IMR-90 (cell line): ENCODE results near the gene TJP1. TPM values are rescaled to one million over a fixed set of nuclear protein-coding genes. Genes with fewer than 3 reads are reported as not detected.

Source experiments
- ATAC-seq: fragments of 200-7000 bp; cut with Tn5 transposase; 2 replicates; pipeline ENCODE4 v1.9.1; 2020; ENCODE audit warnings: low read depth, mild to moderate bottlenecking, moderate library complexity
- BruUV-seq: library from RNA; stranded (reverse); fragments of 400-500 nt; replicated peaks from 2 replicates; lab custom pipeline; 2021; lab: Mats Ljungman, UMichigan
- CTCF ChIA-PET: fragments of 300-600 bp; formaldehyde crosslinking; extraction: SDS; loops from one replicate; lab custom pipeline; 2021; ENCODE audit warnings: antibody characterized with exemption; lab: Yijun Ruan, JAX
- POLR2A ChIA-PET: fragments of 300-600 bp; sonication (Branson Sonifier 250); formaldehyde crosslinking; loops from one replicate; lab custom pipeline; 2022; ENCODE audit warnings: antibody characterized with exemption; ENCODE audit not compliant: unreplicated experiment; lab: Charles Lee
- DNase-seq: peaks from one replicate; pipeline ENCODE4 v3.0.0; 2013
- H2AFZ ChIP-seq: replicated peaks from 2 replicates; pipeline ENCODE3; 2013; ENCODE audit warnings: low read length, mild to moderate bottlenecking; ENCODE audit not compliant: poor library complexity
- H2AK5ac ChIP-seq: 2 replicates; pipeline ENCODE4 v1.6.1; 2013; ENCODE audit warnings: low read depth, low read length, inconsistent platforms
- H2AK9ac ChIP-seq: replicated peaks from 2 replicates; pipeline ENCODE3; 2013; ENCODE audit warnings: mild to moderate bottlenecking, low read depth, low read length, moderate library complexity; ENCODE audit not compliant: poor library complexity
- H2BK120ac ChIP-seq: 2 replicates; pipeline ENCODE4 v1.6.1; 2013; ENCODE audit warnings: low read depth, low read length, inconsistent platforms
- H2BK15ac ChIP-seq: 3 replicates; pipeline ENCODE4 v1.6.1; 2013; ENCODE audit warnings: low read depth, low read length, inconsistent platforms
- H2BK20ac ChIP-seq: 2 replicates; pipeline ENCODE4 v1.6.1; 2013; ENCODE audit warnings: low read depth, mild to moderate bottlenecking, inconsistent platforms, low read length, moderate library complexity
- H2BK5ac ChIP-seq: 2 replicates; pipeline ENCODE4 v1.6.1; 2013; ENCODE audit warnings: mild to moderate bottlenecking, low read depth, low read length, inconsistent platforms; ENCODE audit not compliant: poor library complexity, severe bottlenecking
- H3K14ac ChIP-seq: replicated peaks from 2 replicates; pipeline ENCODE4 v1.6.1; 2013; ENCODE audit warnings: low read depth, low read length, inconsistent platforms
- H3K18ac ChIP-seq: 2 replicates; pipeline ENCODE4 v1.6.1; 2013; ENCODE audit warnings: low read depth, low read length, control low read depth
- H3K23ac ChIP-seq: 2 replicates; pipeline ENCODE4 v1.6.1; 2013; ENCODE audit warnings: low read depth, low read length, inconsistent platforms
- H3K27ac ChIP-seq: 2 replicates; pipeline ENCODE4 v1.5.1; 2013; ENCODE audit warnings: mild to moderate bottlenecking, control low read depth, low read length; ENCODE audit not compliant: insufficient read depth
- H3K27me3 ChIP-seq: 2 replicates; pipeline ENCODE4 v1.6.1; 2013; ENCODE audit warnings: low read length; ENCODE audit not compliant: control insufficient read depth, insufficient read depth
- H3K36me3 ChIP-seq: 2 replicates; pipeline ENCODE4 v1.6.1; 2013; ENCODE audit warnings: low read length, mixed read lengths; ENCODE audit not compliant: control insufficient read depth, insufficient read depth
- H3K4ac ChIP-seq: 2 replicates; pipeline ENCODE4 v1.6.1; 2013; ENCODE audit warnings: low read depth, low read length, inconsistent platforms
- H3K4me1 ChIP-seq: 2 replicates; pipeline ENCODE4 v1.6.1; 2013; ENCODE audit warnings: low read length, mixed read lengths; ENCODE audit not compliant: control insufficient read depth, insufficient read depth
- H3K4me2 ChIP-seq: 2 replicates; pipeline ENCODE4 v1.6.1; 2013; ENCODE audit warnings: low read depth, mild to moderate bottlenecking, control low read depth, low read length, moderate library complexity
- H3K4me3 ChIP-seq: 2 replicates; pipeline ENCODE4 v1.5.1; 2013; ENCODE audit warnings: low read depth, mild to moderate bottlenecking, control low read depth, low read length, moderate library complexity; ENCODE audit not compliant: insufficient read depth
- H3K56ac ChIP-seq: 2 replicates; pipeline ENCODE4 v1.6.1; 2013; ENCODE audit warnings: low read length, inconsistent platforms; ENCODE audit not compliant: insufficient read depth; ENCODE audit errors: extremely low read depth
- H3K79me1 ChIP-seq, 2 experiments: 2 replicates each; pipeline ENCODE4 v1.6.1; 2013; ENCODE audit warnings: low read length in 2 of 2, inconsistent platforms in 1 of 2, low read depth in 1 of 2
- H3K9ac ChIP-seq: 2 replicates; pipeline ENCODE4 v1.6.1; 2013; ENCODE audit warnings: low read depth, low read length, control low read depth
- H3K9me1 ChIP-seq: 2 replicates; pipeline ENCODE4 v1.6.1; 2013; ENCODE audit warnings: low read length, inconsistent platforms; ENCODE audit not compliant: insufficient read depth
- H3K9me3 ChIP-seq: 2 replicates; pipeline ENCODE4 v1.6.1; 2013; ENCODE audit warnings: low read length; ENCODE audit not compliant: control insufficient read depth, insufficient read depth
- H4K20me1 ChIP-seq: 2 replicates; pipeline ENCODE4 v1.6.1; 2013; ENCODE audit warnings: low read length, inconsistent platforms; ENCODE audit not compliant: insufficient read depth
- H4K5ac ChIP-seq: 2 replicates; pipeline ENCODE4 v1.6.1; 2013; ENCODE audit warnings: mild to moderate bottlenecking, low read depth, low read length, control low read depth
- H4K8ac ChIP-seq, 2 experiments: 2 replicates each; pipeline ENCODE4 v1.6.1; 2013; ENCODE audit warnings: low read depth in 2 of 2, low read length in 2 of 2, control low read depth in 1 of 2, inconsistent platforms in 1 of 2
- H4K91ac ChIP-seq: 2 replicates; pipeline ENCODE4 v1.6.1; 2013; ENCODE audit warnings: low read depth, low read length, inconsistent platforms; ENCODE audit not compliant: insufficient read depth
- BHLHE40 ChIP-seq: fragments of 150-350 bp; IDR thresholded peaks from 2 replicates; pipeline ENCODE4 v1.6.1; 2016; ENCODE audit warnings: mild to moderate bottlenecking, low read depth, low read length
- CEBPB ChIP-seq: IDR thresholded peaks from 2 replicates; pipeline ENCODE4 v1.6.1; 2012; ENCODE audit warnings: low read depth, low read length, improper control_type of control experiment
- CHD1 ChIP-seq: IDR thresholded peaks from 2 replicates; pipeline ENCODE4 v1.6.1; 2012; ENCODE audit warnings: low read depth, low read length, improper control_type of control experiment
- FOS ChIP-seq: fragments of 150-350 bp; IDR thresholded peaks from 2 replicates; pipeline ENCODE4 v1.6.1; 2016; ENCODE audit warnings: low read depth, low read length
- MAFK ChIP-seq: IDR thresholded peaks from 2 replicates; pipeline ENCODE4 v1.6.1; 2012; ENCODE audit warnings: low read depth, low read length, improper control_type of control experiment
- MAZ ChIP-seq: IDR thresholded peaks from 2 replicates; pipeline ENCODE4 v1.6.1; 2012; ENCODE audit warnings: low read depth, mild to moderate bottlenecking, low read length, improper control_type of control experiment, moderate library complexity, borderline replicate concordance
- MXI1 ChIP-seq: IDR thresholded peaks from 2 replicates; pipeline ENCODE4 v1.6.1; 2012; ENCODE audit warnings: low read depth, mild to moderate bottlenecking, low read length, moderate library complexity, borderline replicate concordance
- NFE2L2 ChIP-seq: fragments of 150-350 bp; IDR thresholded peaks from 2 replicates; pipeline ENCODE4 v1.6.1; 2016; ENCODE audit warnings: low read depth, mild to moderate bottlenecking, low read length
- POLR2A ChIP-seq: IDR thresholded peaks from 2 replicates; pipeline ENCODE4 v1.6.1; 2012; ENCODE audit warnings: mild to moderate bottlenecking, low read depth, low read length
- RAD21 ChIP-seq: IDR thresholded peaks from 2 replicates; pipeline ENCODE4 v1.6.1; 2012; ENCODE audit warnings: low read length, improper control_type of control experiment
- RCOR1 ChIP-seq: IDR thresholded peaks from 2 replicates; pipeline ENCODE4 v1.6.1; 2012; ENCODE audit warnings: mild to moderate bottlenecking, low read length, improper control_type of control experiment; ENCODE audit not compliant: insufficient replicate concordance
- RFX5 ChIP-seq: IDR thresholded peaks from 2 replicates; pipeline ENCODE4 v1.8.0; 2012; ENCODE audit warnings: low read depth, mild to moderate bottlenecking, low read length, moderate library complexity
- SMC3 ChIP-seq: fragments of 150-350 bp; IDR thresholded peaks from 2 replicates; pipeline ENCODE4 v1.6.1; 2016; ENCODE audit warnings: low read depth, mild to moderate bottlenecking, antibody characterized with exemption, low read length, moderate library complexity
- WGBS, 2 experiments: methylation state at CpG; one replicate each; pipeline versions ENCODE4 v1.1.5 to v1.1.7; 2013; ENCODE audit warnings: missing lambda C conversion rate in 2 of 2; ENCODE audit not compliant: insufficient read length in 1 of 2; ENCODE audit errors: extremely low coverage in 2 of 2; 5-methylcytosine and 5-hydroxymethylcytosine counted together
- dilution Hi-C: fragments of 300-500 bp; cut with HindIII; formaldehyde crosslinking; loops from one replicate; pipeline ENCODE4 v1.14.3; 2018; ENCODE audit warnings: low sequenced_read_pairs; ENCODE audit not compliant: unreplicated experiment
- in situ Hi-C: fragments of 300-500 bp; cut with MboI; formaldehyde crosslinking; loops from 3 replicates; pipeline ENCODE4 v1.14.3; 2019; ENCODE audit warnings: low sequenced_read_pairs, inconsistent platforms, mixed read lengths
- intact Hi-C: fragments of 100-400 bp; cut with micrococcal nuclease; formaldehyde crosslinking; loops from 2 replicates; pipeline ENCODE4 v1.10.0; 2022
- polyA plus RNA-seq, 3 experiments: library from polyadenylated mRNA; depleted of rRNA; stranded (reverse); fragments of >200 nt; gene quantifications; 2 replicates each; pipeline ENCODE4 v1.2.3, GENCODE V29; 2012; ENCODE audit warnings: low replicate concordance in 1 of 3
- total RNA-seq: library from RNA; depleted of rRNA; stranded (reverse); fragments of >200 nt; gene quantifications from 2 replicates; pipeline ENCODE4 v1.2.3, GENCODE V29; 2012
- TF ChIP-seq, protein P1 (sequence below): fragments of 150-350 bp; IDR thresholded peaks from 2 replicates; pipeline ENCODE4 v1.6.1; 2017; ENCODE audit warnings: mild to moderate bottlenecking, antibody characterized with exemption, low read length, low read depth
- TF ChIP-seq, protein P2 (sequence below): conservative IDR thresholded peaks from 2 replicates; pipeline ENCODE4 v1.5.1; 2012; ENCODE audit warnings: mild to moderate bottlenecking, low read depth, low read length, improper control_type of control experiment
- TF ChIP-seq, protein P3 (sequence below): fragments of 150-350 bp; IDR thresholded peaks from 2 replicates; pipeline ENCODE4 v1.6.1; 2016; ENCODE audit warnings: low read depth, mild to moderate bottlenecking, low read length, moderate library complexity, borderline replicate concordance

Gene TJP1
- total and polyA plus RNA-seq, 2 of the 4 experiments (the other 2 are of a cell fraction) = 42.2 to 43.4 TPM

DNA sequence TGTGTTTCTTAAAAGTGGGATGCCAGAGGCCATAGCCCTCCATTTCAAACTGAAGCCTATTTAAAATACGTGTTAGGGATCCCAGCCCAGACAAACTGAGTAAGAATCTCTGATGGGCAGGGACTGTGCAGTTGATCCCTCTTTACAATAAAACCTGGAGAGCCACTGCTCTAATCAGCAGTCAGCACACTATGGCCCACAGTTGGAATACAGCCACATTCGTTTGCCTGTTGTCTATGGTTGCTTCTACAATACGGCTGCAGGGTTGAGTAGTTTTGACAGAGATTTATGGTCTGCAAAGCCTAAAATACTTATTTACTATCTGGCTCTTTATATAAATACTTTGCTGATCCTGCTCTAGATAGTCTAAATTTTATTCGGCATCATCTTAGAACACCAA lies 32.4 kb downstream of the TJP1 start:
- H3K56ac ChIP-seq = no peak overlapping the region
- WGBS, 2 experiments = 80% methylated on average over 1 of the region's 4 CpGs; no CpG with 5 or more reads in 1 of the 2 experiments
- DNase-seq = no peak
- no peak overlapping the region for H3K9ac ChIP-seq
- ChIA-PET POLR2A (no interaction called here), CTCF (no interaction called here)
- no peaks in the 10 kb centered on the region for H3K36me3 ChIP-seq
- H2BK120ac ChIP-seq = no peak overlapping the region
- TF ChIP-seq, protein P1, sequence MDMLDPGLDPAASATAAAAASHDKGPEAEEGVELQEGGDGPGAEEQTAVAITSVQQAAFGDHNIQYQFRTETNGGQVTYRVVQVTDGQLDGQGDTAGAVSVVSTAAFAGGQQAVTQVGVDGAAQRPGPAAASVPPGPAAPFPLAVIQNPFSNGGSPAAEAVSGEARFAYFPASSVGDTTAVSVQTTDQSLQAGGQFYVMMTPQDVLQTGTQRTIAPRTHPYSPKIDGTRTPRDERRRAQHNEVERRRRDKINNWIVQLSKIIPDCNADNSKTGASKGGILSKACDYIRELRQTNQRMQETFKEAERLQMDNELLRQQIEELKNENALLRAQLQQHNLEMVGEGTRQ = no peak
- no peak for TF ChIP-seq RAD21
- no peak for TF ChIP-seq POLR2A
- no peak for TF ChIP-seq FOS
- no peak for TF ChIP-seq CHD1
- TF ChIP-seq CEBPB = no peak
- no peak for TF ChIP-seq NFE2L2
- TF ChIP-seq BHLHE40 = no peak
- TF ChIP-seq SMC3 = no peak
- TF ChIP-seq MAFK = no peak
- TF ChIP-seq MXI1 = no peak
- TF ChIP-seq, protein P2, sequence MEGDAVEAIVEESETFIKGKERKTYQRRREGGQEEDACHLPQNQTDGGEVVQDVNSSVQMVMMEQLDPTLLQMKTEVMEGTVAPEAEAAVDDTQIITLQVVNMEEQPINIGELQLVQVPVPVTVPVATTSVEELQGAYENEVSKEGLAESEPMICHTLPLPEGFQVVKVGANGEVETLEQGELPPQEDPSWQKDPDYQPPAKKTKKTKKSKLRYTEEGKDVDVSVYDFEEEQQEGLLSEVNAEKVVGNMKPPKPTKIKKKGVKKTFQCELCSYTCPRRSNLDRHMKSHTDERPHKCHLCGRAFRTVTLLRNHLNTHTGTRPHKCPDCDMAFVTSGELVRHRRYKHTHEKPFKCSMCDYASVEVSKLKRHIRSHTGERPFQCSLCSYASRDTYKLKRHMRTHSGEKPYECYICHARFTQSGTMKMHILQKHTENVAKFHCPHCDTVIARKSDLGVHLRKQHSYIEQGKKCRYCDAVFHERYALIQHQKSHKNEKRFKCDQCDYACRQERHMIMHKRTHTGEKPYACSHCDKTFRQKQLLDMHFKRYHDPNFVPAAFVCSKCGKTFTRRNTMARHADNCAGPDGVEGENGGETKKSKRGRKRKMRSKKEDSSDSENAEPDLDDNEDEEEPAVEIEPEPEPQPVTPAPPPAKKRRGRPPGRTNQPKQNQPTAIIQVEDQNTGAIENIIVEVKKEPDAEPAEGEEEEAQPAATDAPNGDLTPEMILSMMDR = no peak
- no peak for TF ChIP-seq RFX5
- TF ChIP-seq MAZ = no peak
- TF ChIP-seq RCOR1 = no peak
- TF ChIP-seq, protein P3, sequence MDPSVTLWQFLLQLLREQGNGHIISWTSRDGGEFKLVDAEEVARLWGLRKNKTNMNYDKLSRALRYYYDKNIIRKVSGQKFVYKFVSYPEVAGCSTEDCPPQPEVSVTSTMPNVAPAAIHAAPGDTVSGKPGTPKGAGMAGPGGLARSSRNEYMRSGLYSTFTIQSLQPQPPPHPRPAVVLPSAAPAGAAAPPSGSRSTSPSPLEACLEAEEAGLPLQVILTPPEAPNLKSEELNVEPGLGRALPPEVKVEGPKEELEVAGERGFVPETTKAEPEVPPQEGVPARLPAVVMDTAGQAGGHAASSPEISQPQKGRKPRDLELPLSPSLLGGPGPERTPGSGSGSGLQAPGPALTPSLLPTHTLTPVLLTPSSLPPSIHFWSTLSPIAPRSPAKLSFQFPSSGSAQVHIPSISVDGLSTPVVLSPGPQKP = no peak
- H2AK9ac ChIP-seq = no peak overlapping the region
- no peak overlapping the region for H2BK15ac ChIP-seq
- H3K14ac ChIP-seq = no peak overlapping the region
- no TSS peak for BruUV-seq
- H2BK20ac ChIP-seq = no peak overlapping the region
- intact Hi-C loops = no loop called here
- H3K23ac ChIP-seq = no peak overlapping the region
- peaks cover 3% of the 10 kb centered on the region for H3K9me1 ChIP-seq
- H4K8ac ChIP-seq = no peak overlapping the region
- H3K9me3 ChIP-seq = no peaks in the 10 kb centered on the region
- no peak overlapping the region for H3K27ac ChIP-seq
- dilution Hi-C loops = no loop called here
- H3K79me1 ChIP-seq = peaks cover 35 to 58% of the 10 kb centered on the region in 2 experiments
- H2BK5ac ChIP-seq = no peak overlapping the region
- ATAC-seq = no peak
- peaks cover 29% of the 10 kb centered on the region for H4K20me1 ChIP-seq
- H3K4me1 ChIP-seq = peaks cover 5% of the 10 kb centered on the region
- no peaks in the 10 kb centered on the region for H3K27me3 ChIP-seq
- H4K91ac ChIP-seq = no peak overlapping the region
- no peak overlapping the region for H2AK5ac ChIP-seq
- no peak overlapping the region for H2AFZ ChIP-seq
- in situ Hi-C loops = no loop called here
- no peak overlapping the region for H3K4me3 ChIP-seq
- H4K5ac ChIP-seq = no peak overlapping the region
- no peak overlapping the region for H3K18ac ChIP-seq
- H3K4me2 ChIP-seq = no peak overlapping the region
- H3K4ac ChIP-seq = no peak overlapping the region
